HCT116 (cell line): ENCODE results near the gene CHRD. TPM values are rescaled to one million over a fixed set of nuclear protein-coding genes. Genes with fewer than 3 reads are reported as not detected.

ENCODE experiments used
- ATAC-seq: fragments of 200-7000 bp; cut with Tn5 transposase; 2 replicates; pipeline ENCODE4 v1.9.1; 2020; ENCODE audit warnings: mild to moderate bottlenecking, moderate library complexity
- BruUV-seq: library from RNA; stranded (reverse); fragments of 400-500 nt; replicated peaks from 2 replicates; lab custom pipeline; 2021; lab: Mats Ljungman, UMichigan
- CTCF ChIA-PET: fragments of 300-600 bp; sonication (Branson Sonifier 250); formaldehyde crosslinking; loops from one replicate; lab custom pipeline; 2021; ENCODE audit warnings: antibody characterized with exemption; lab: Charles Lee
- POLR2A ChIA-PET: fragments of 300-600, 350-600 bp; sonication (Branson Sonifier 250); formaldehyde crosslinking; loops from one replicate; lab custom pipeline; 2021; ENCODE audit warnings: antibody characterized with exemption; lab: Charles Lee
- RAD21 ChIA-PET, 2 experiments: fragments of 300-600 bp; sonication (Branson Sonifier 250); formaldehyde crosslinking; loops; one replicate each; lab custom pipeline; 2023; ENCODE audit warnings: low total read pairs in 2 of 2; ENCODE audit not compliant: uncharacterized antibody in 2 of 2, unreplicated experiment in 2 of 2, low non-redundant PET in 1 of 2; lab: Charles Lee
- DNase-seq: peaks from one replicate; pipeline ENCODE4 v3.0.0-alpha.2; 2010; ENCODE audit warnings: low read depth, low spot score
- H2AFZ ChIP-seq: fragments of 200-600 bp; shearing (Covaris generic), sonication (generic); 2 replicates; pipeline ENCODE4 v1.6.1; 2017; ENCODE audit warnings: low read depth, mixed run types, mixed read lengths, antibody characterized with exemption, low read length; ENCODE audit not compliant: poor library complexity, severe bottlenecking
- H3K27ac ChIP-seq: 2 replicates; pipeline ENCODE4 v1.5.1; 2012; ENCODE audit warnings: low read depth, low read length
- H3K27me3 ChIP-seq: fragments of 200-600 bp; sonication (generic); 2 replicates; pipeline ENCODE4 v1.6.1; 2016; ENCODE audit warnings: mixed run types, low read length, mixed read lengths; ENCODE audit not compliant: insufficient read depth
- H3K36me3 ChIP-seq, 2 experiments: fragments of 200-500 bp in 1 of 2; fragments of 200-600 bp in 1 of 2; sonication (Bioruptor generic) in 1 of 2; sonication (generic) in 1 of 2; 2 replicates each; pipeline versions ENCODE4 v1.5.1 to v1.6.1; 2014 to 2016; ENCODE audit warnings: low read length in 2 of 2, inconsistent platforms in 1 of 2, mixed read lengths in 1 of 2, mixed run types in 1 of 2; ENCODE audit not compliant: insufficient read depth in 2 of 2, control insufficient read depth in 1 of 2
- H3K4me1 ChIP-seq, 2 experiments: fragments of 200-600 bp in 1 of 2; sonication (generic) in 1 of 2; 2 replicates each; pipeline versions ENCODE4 v1.5.1 to v1.6.1; 2012 to 2017; ENCODE audit warnings: low read length in 2 of 2, inconsistent platforms in 1 of 2, mild to moderate bottlenecking in 1 of 2, mixed read lengths in 1 of 2, mixed run types in 1 of 2, moderate library complexity in 1 of 2; ENCODE audit not compliant: insufficient read depth in 2 of 2, control insufficient read depth in 1 of 2
- H3K4me2 ChIP-seq: fragments of 200-600 bp; sonication (generic); 2 replicates; pipeline ENCODE4 v1.6.1; 2017; ENCODE audit warnings: mixed run types, low read length, mixed read lengths
- H3K4me3 ChIP-seq, 2 experiments: fragments of 200-600 bp in 1 of 2; sonication (generic) in 1 of 2; replicated peaks in 1 of 2; 2 replicates each; pipeline ENCODE4 v1.5.1; 2011 to 2016; ENCODE audit warnings: low read length in 2 of 2, control low read depth in 1 of 2, low read depth in 1 of 2, mild to moderate bottlenecking in 1 of 2, mixed read lengths in 1 of 2, mixed run types in 1 of 2
- H3K79me2 ChIP-seq: fragments of 200-600 bp; sonication (generic); 2 replicates; pipeline ENCODE4 v1.6.1; 2017; ENCODE audit warnings: mild to moderate bottlenecking, mixed run types, low read length, moderate library complexity, mixed read lengths; ENCODE audit not compliant: insufficient read depth
- H3K9ac ChIP-seq: fragments of 200-600 bp; sonication (generic); 2 replicates; pipeline ENCODE4 v1.6.1; 2016; ENCODE audit warnings: low read length, mixed read lengths
- H3K9me2 ChIP-seq: fragments of 200-600 bp; sonication (generic), shearing (Covaris generic); 2 replicates; pipeline ENCODE4 v1.6.1; 2017; ENCODE audit warnings: mixed run types, mild to moderate bottlenecking, moderate library complexity; ENCODE audit not compliant: insufficient read depth
- H3K9me3 ChIP-seq, 2 experiments: fragments of 200-500 bp in 1 of 2; fragments of 200-600 bp in 1 of 2; sonication (Bioruptor generic) in 1 of 2; sonication (generic) in 1 of 2; 2 replicates each; pipeline ENCODE4 v1.6.1; 2014 to 2017; ENCODE audit warnings: low read length in 2 of 2, mixed read lengths in 2 of 2, inconsistent platforms in 1 of 2, low read depth in 1 of 2, mild to moderate bottlenecking in 1 of 2, mixed run types in 1 of 2, moderate library complexity in 1 of 2; ENCODE audit not compliant: control insufficient read depth in 1 of 2, insufficient read depth in 1 of 2
- H4K20me1 ChIP-seq: fragments of 200-600 bp; sonication (generic), shearing (Covaris generic); 2 replicates; pipeline ENCODE4 v1.6.1; 2017; ENCODE audit warnings: mixed run types, mild to moderate bottlenecking, moderate library complexity; ENCODE audit not compliant: insufficient read depth
- CBX3 ChIP-seq: IDR thresholded peaks from 2 replicates; pipeline ENCODE4 v1.6.1; 2012; ENCODE audit warnings: low read depth
- YY1 ChIP-seq: IDR thresholded peaks from 2 replicates; pipeline ENCODE4 v1.6.1; 2011; ENCODE audit warnings: low read length, low read depth, moderate library complexity, mild to moderate bottlenecking; ENCODE audit not compliant: insufficient replicate concordance; ENCODE audit errors: extremely low read depth
- intact Hi-C: fragments of 100-400 bp; cut with micrococcal nuclease; formaldehyde crosslinking; loops from 2 replicates; pipeline ENCODE4 v1.10.0; 2022
- total RNA-seq: library from RNA; stranded (reverse); gene quantifications from one replicate; pipeline ENCODE4 v1.2.1, GENCODE V29; 2021; ENCODE audit not compliant: unreplicated experiment
- TF ChIP-seq, protein P1 (sequence below): IDR thresholded peaks from 2 replicates; pipeline ENCODE4 v1.6.1; 2012; ENCODE audit warnings: low read depth

Gene CHRD
- total RNA-seq, 1 experiment from 2014 or later, result 8.0 TPM

DNA sequence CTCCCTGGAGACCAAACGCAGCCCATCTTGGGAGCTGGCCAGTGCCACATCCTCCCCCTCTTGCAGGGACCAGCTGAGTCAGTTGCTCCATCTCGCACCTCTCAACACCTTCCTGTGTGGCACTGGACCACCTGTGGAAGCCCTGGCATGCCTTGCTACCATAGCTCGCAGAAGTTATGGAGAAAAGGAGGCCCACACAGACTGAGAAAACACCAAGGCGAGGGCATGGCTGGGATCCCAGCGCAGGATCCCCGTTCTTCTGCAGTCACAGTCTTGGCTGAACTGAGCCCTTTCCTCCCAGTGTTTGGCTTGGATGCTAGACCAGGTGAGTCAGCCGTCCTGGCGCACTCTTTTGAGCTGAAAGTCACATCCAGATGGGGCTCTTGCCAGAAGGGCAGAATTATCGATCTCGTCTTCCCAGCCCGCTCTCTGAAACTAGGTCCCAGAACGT, 46.9 kb downstream of the CHRD start (continued):
- TF ChIP-seq, protein P1, sequence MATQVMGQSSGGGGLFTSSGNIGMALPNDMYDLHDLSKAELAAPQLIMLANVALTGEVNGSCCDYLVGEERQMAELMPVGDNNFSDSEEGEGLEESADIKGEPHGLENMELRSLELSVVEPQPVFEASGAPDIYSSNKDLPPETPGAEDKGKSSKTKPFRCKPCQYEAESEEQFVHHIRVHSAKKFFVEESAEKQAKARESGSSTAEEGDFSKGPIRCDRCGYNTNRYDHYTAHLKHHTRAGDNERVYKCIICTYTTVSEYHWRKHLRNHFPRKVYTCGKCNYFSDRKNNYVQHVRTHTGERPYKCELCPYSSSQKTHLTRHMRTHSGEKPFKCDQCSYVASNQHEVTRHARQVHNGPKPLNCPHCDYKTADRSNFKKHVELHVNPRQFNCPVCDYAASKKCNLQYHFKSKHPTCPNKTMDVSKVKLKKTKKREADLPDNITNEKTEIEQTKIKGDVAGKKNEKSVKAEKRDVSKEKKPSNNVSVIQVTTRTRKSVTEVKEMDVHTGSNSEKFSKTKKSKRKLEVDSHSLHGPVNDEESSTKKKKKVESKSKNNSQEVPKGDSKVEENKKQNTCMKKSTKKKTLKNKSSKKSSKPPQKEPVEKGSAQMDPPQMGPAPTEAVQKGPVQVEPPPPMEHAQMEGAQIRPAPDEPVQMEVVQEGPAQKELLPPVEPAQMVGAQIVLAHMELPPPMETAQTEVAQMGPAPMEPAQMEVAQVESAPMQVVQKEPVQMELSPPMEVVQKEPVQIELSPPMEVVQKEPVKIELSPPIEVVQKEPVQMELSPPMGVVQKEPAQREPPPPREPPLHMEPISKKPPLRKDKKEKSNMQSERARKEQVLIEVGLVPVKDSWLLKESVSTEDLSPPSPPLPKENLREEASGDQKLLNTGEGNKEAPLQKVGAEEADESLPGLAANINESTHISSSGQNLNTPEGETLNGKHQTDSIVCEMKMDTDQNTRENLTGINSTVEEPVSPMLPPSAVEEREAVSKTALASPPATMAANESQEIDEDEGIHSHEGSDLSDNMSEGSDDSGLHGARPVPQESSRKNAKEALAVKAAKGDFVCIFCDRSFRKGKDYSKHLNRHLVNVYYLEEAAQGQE, result no peak
- TF ChIP-seq YY1, result no peak

DNA sequence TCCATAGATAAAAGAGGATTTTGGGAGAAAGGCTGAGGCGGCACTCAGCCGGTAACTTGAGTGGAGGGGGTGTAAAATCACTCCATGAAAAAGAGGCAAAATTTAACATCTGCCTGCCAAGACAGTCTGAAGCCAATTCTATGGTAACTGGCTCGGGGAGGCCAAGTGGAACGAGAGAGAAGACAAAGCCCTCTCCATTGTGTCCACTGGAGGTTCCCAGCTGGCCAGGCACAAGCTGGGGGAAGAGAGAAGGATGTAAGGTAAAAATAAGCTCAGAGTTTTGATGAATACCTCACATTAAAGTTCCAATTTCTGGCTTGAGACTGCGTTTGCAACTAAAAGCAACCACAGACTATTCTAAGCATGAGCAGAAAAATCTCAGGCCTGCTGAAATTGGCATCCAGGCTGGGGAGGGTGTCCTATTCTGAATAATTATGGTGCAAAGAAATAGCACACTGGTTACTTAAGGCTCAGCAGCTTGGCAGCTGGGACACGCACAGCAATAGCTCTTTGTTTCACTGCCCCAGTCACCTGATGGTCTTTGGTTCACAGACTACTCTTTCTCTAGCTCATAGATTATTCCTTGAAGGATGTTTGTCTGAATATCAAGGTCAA, 48.8 kb downstream of the CHRD start:
- BruUV-seq, result no TSS peak
- H3K79me2 ChIP-seq, result no peaks in the 10 kb centered on the region
- POLR2A ChIA-PET, result no interaction called here

More for the DNA sequence above, 48.8 kb downstream of the CHRD start:
- no peaks in the 10 kb centered on the region for H4K20me1 ChIP-seq
- DNase-seq (no peak), ATAC-seq (no peak)
- H3K27ac ChIP-seq, result no peak overlapping the region
- no peaks in the 10 kb centered on the region for H3K27me3 ChIP-seq
- no peak overlapping the region for H3K9ac ChIP-seq
- no peak overlapping the region for H3K4me3 ChIP-seq
- H3K4me1 ChIP-seq, result no peaks in the 10 kb centered on the region
- ChIA-PET RAD21 (no interaction called here), CTCF (no interaction called here)
- no peak overlapping the region for H2AFZ ChIP-seq
- TF ChIP-seq CBX3, result no peak
- no peaks in the 10 kb centered on the region for H3K9me2 ChIP-seq
- intact Hi-C loops, result no loop called here
- no peaks in the 10 kb centered on the region for H3K36me3 ChIP-seq
- no peaks in the 10 kb centered on the region for H3K9me3 ChIP-seq
- no peak overlapping the region for H3K4me2 ChIP-seq
